Hepatic stellate cell (primary cell): Measurements from ENCODE around the gene ISCU.
"Not testable (repeated sequence)": the region's sequence is repeated elsewhere in the genome, so short reads cannot be mapped to it uniquely, and the experiment has no call there.

Experiments used
- DNase-seq: peaks from one replicate; pipeline ENCODE4 v3.0.0; 2011; ENCODE audit warnings: low spot score

The ISCU gene

GRCh38 chr12:108589028-108589839, 26.8 kb downstream of the ISCU start:
- DNase-seq = no peak

GRCh38 chr12:108589840-108590229, 27.4 kb downstream of the ISCU start:
- DNase-seq = no peak

GRCh38 chr12:108590463-108590862, 28.1 kb downstream of the ISCU start:
- DNase-seq = not testable (repeated sequence)

GRCh38 chr12:108591267-108591980, 29.0 kb downstream of the ISCU start:
- DNase-seq = no peak

GRCh38 chr12:108592033-108592909, 29.9 kb downstream of the ISCU start:
- no peak for DNase-seq

DNA sequence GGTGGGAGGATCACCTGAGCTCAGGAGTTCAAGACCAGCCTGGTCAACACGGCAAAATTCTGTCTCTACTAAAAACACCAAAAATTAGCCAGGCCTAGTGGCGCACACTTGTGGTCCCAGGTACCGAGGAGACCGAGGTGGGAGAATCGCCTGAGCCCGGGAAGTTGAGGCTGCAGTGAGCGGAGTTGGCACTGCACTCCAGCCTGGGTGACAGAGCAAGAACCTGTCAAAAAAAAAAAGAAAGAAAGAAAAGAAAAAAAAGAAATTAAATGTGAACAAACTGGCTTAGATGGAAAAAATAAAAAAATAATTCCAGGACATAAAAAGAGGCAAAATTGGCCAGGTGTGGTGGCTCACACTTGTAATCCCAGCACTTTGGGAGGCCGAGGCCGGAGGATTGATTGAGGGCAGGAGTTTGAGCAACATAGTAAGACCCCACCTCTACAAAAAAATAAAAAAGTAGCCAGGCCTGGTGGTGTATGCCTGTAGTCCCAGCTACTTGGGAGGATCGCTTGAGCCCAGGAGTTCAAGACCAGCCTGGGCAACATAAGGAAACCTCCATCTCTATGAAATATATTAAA, 32.0 kb downstream of the ISCU start:
- no peak for DNase-seq

GRCh38 chr12:108594960-108595710, 32.7 kb downstream of the ISCU start:
- DNase-seq = no peak

GRCh38 chr12:108595711-108596647, 33.6 kb downstream of the ISCU start:
- no peak for DNase-seq

DNA sequence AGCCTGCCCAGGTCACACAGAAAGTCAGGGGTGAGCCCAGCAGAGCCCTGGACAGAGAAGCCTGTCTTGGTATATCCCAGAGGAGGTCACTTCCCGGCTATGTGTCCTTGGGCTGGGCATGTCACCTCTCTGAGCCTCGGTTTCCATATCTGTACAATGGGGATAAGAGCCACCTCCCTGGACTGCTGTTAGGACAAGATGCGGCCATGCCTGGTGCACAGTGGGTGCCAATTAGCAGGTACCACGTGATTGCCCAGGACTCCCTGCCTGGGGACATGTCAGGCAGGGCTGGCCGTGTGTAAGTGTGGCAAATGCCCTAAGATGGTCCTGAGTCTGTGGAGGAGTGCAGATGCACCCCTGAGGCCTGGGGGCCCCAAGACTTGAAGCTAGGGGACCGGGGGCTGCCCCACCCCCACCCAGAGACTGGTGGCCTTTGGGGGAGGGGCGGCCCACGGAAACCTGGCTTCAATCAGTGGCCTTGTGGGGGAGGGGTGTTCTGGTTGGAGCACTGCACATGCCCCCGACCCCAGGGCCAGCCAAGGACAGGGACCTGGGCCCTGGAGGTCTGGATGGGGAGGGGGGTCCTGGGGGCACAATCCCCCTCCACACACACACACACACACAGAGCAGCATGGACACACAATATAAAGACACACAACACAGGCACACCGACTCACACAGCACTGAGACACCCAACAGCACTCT, 34.6 kb downstream of the ISCU start:
- no peak for DNase-seq

- DNase-seq = peak; percentile 43
These were observed 35.4 kb downstream of the ISCU start, which contains the start of gene TMEM119 for GRCh38 chr12:108597559-108598471. Gene TMEM119, minus strand, starts transcription at chr12:108598084. Its CDS starts 5,701 bp downstream, at chr12:108592383.

DNA sequence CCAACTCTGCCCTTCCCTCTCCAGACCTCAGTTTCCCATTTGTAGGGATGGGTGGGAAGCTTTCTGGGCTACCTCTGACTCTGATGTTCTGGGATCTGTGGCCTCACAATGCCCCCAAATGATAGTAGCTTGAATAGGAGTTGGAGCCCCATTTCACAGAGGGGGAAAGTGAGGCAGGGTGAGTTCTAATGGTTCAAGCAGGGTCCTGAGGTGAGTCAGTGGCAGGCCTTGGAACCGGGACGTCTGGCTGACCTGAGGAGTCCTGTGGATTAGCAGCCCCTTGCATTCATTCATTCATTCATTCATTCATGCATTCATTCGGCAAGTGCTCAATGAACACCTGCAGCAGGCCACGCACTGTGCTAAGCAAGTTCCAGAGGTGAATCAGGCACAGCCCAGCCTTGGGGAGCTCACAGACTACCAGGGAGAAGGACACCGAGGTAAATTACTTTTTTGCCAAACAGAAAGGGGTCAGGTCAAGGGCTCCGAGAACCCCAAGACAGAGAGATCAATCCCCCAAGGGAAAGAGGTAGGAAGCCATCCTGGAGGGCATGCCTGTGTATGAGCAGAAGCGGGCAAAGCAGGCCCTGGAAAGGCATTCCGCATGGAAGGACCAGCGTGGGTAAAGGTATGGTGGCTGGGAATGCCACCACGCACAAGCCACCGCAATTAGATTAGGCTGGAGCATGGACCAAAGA, 36.3 kb downstream of the ISCU start:
- no peak for DNase-seq

GRCh38 chr12:108599541-108599940, 37.1 kb downstream of the ISCU start:
- DNase-seq = no peak

DNA sequence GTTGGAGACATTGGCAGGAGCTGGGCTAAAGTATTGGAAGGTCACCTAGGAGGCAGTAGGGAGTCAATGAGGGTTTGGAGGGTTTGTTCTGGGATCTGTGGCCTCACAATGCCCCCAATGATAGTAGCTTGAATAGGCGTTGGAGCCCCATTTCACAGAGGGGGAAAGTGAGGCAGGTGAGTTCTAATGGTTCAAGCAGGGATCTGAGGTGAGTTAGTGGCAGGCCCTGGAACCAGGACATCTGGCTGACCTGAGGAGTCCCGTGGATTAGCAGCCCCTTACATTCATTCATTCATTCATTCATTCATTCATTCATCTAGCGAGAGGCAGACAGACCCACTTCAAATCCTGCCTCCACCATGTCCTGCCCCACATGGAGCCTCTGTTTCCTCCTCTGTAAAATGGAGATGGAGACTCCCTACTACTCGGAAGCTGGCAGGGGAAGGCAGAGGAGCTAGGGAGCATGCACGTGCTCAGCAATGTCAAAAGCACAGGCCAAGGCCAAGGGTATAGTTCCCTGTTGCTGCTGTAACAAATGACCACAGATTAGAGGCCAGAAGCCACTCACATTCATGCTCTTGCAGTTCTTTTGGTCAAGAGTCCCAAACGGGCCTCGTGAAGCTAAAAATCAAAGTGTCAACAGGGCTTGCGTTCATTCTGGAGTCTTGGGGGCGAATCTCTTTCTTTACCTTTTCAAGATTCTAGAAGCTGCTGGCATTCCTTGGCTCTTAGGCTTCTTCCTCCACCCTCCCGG, 37.7 kb downstream of the ISCU start:
- DNase-seq = no peak

- no peak for DNase-seq
These were observed 38.3 kb downstream of the ISCU start for GRCh38 chr12:108600702-108601007.

- DNase-seq = no peak
These were observed 39.9 kb downstream of the ISCU start for GRCh38 chr12:108602209-108602705.

GRCh38 chr12:108602976-108603704, 40.7 kb downstream of the ISCU start:
- DNase-seq = no peak
